GM12865 (cell line): ENCODE results near the gene TLCD4.
"Not testable (repeated sequence)": the region's sequence is repeated elsewhere in the genome, so short reads cannot be mapped to it uniquely, and the experiment has no call there.

Experiments used
- DNase-seq: peaks from one replicate; pipeline ENCODE4 v3.0.0; 2010; ENCODE audit warnings: low read depth
- H3K4me3 ChIP-seq: 2 replicates; pipeline ENCODE4 v1.5.1; 2011; ENCODE audit warnings: mild to moderate bottlenecking, low read depth, low read length, control low read depth
- CTCF ChIP-seq: IDR thresholded peaks from 2 replicates; pipeline ENCODE4 v1.5.1; 2011; ENCODE audit warnings: low read length, control low read depth, low read depth, inconsistent platforms; ENCODE audit not compliant: insufficient read depth; ENCODE audit errors: missing control alignments

Gene TLCD4

GRCh38 chr1:95085376-95085775 is 31.8 kb upstream of the TLCD4 start:
- no peak for DNase-seq
- no peak overlapping the region for H3K4me3 ChIP-seq
- TF ChIP-seq CTCF: no peak

- peak; percentile 37 for DNase-seq
- no peak overlapping the region for H3K4me3 ChIP-seq
- TF ChIP-seq CTCF: no peak
These were observed 30.1 kb upstream of the TLCD4 start for GRCh38 chr1:95086949-95087533.

GRCh38 chr1:95088303-95088702 is 28.9 kb upstream of the TLCD4 start:
- no peak overlapping the region for H3K4me3 ChIP-seq
- no peak for DNase-seq
- no peak for TF ChIP-seq CTCF

GRCh38 chr1:95089650-95090287 is 27.4 kb upstream of the TLCD4 start:
- no peak for DNase-seq
- no peak for TF ChIP-seq CTCF
- no peak overlapping the region for H3K4me3 ChIP-seq

- DNase-seq, H3K4me3 ChIP-seq: not testable (repeated sequence)
These were observed 25.9 kb upstream of the TLCD4 start for GRCh38 chr1:95091290-95091689.

- not testable (repeated sequence) for H3K4me3 ChIP-seq, DNase-seq
These were observed 24.3 kb upstream of the TLCD4 start for GRCh38 chr1:95092891-95093290.

GRCh38 chr1:95093296-95093695 is 23.9 kb upstream of the TLCD4 start:
- no peak overlapping the region for H3K4me3 ChIP-seq
- peak; percentile 28 for DNase-seq
- no peak for TF ChIP-seq CTCF

- no peak overlapping the region for H3K4me3 ChIP-seq
- TF ChIP-seq CTCF: no peak
- no peak for DNase-seq
These were observed 22.2 kb upstream of the TLCD4 start for GRCh38 chr1:95094923-95095322.
